Colon (tissue), 2 donors: Measurements from ENCODE around the gene SLC31A1.

Experiments used
- FAIRE-seq: peaks from 2 replicates; lab custom pipeline; 2012; peaks lifted over from hg19 to GRCh38; lab: Jason Lieb, UNC
- donor health status: control.
- donor health status: control.

The SLC31A1 gene

DNA sequence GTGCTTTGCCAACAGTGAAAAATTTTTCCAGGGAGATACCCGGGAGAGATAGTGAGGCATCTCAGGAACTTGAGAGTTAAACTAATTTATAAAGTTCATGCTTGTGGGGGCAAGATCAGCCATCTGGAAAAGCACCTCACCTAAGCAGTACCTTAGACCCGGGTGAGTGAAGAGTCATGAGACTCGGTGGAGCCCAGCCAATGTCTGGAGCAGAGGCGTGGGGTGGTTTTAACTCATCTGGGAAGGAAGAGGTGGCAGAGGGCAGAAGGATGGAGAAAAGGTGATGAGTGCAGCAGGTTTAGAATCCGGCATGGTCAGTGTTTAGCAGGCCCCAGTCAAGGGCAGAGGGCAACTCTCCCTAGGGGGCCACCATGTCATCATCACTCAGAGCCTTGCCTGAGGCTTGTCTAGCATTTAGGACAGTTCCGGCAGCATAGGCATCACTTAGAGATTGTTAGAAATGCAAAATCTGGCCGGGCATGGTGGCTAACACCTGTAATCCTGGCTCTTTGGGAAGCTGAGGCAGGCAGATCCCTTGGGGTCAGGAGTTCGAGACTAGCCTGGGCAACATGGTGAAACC is 86.1 kb downstream of the SLC31A1 start:
- no peak for FAIRE-seq

GRCh38 chr9:113309204-113309813 is 88.0 kb downstream of the SLC31A1 start:
- no peak for FAIRE-seq

DNA sequence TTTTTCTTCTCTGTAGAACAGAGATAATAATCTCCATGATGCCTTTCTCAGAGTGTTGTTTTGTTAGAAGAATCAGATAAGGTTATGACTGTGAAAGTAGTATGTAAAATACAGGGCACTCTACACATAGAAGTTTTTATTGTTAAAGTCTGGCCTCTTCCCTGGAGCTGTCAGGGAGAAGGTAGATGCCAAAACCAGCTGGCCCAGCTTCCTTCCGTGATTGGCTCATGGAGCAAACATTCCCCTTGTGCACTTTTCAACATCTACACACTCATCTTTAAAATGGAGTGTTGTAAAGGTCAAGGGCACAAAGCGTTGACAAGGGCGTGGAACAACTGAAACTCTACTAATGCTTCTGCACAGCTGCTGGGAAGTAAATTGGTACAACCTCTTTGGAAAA is 89.2 kb downstream of the SLC31A1 start:
- no peak for FAIRE-seq

DNA sequence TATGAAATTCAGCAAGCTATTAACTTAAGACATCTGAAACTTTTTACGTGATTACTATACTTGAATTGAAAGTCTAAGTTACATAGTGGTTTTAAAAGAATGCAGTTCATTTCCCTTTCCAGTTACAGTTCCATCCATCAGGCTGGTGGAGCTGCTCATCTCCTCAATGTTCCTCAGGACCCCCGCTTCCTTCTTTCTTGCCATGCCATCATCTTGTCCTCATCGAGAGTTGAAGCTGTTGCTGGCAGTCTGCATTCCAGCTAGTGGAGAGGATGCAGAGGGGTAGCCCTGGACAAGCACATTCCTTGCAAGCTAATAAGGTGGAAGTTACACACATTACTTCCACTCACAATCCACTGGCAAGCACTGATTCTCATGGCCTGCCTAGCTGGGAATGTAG is 90.6 kb downstream of the SLC31A1 start:
- FAIRE-seq: no peak

- FAIRE-seq: no peak
Measured at GRCh38 chr9:113313261-113313660, 91.9 kb downstream of the SLC31A1 start.
